Measurements from ENCODE around the gene RAB23. TPM values are rescaled to one million over a fixed set of nuclear protein-coding genes. Genes with fewer than 3 reads are reported as not detected.
"Not testable (repeated sequence)": the region's sequence is repeated elsewhere in the genome, so short reads cannot be mapped to it uniquely, and the experiment has no call there.

RAB23 gene
- total RNA-seq, 2 donors from 2014 or later = 2.0 to 2.2 TPM

GRCh38 chr6:57254055-57254717 is 32.1 kb upstream of the RAB23 start:
- Mint-ChIP-seq H3K4me3 (no peak overlapping the region), H3K9me3 (no peaks in the 10 kb centered on the region)
- DNase-seq = no peak

DNA sequence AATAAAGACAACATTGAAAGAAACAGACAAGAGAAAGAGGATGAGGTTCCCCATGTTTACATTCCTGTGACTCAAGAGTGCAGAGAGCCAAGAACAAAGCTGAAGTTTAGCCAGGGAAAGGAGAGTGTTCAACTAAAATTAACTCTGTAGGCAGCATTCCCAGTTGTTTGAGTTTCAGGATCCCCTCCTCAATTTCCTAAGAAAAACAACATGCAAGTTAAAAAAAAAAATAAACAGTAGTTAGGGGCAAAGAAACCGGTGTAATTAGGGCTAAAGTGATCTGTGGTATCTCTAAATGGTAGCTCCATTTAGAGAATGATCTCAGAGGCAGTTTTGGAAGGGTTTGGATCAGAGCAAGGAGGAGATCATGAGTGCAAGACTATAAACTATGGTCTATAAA is 30.9 kb upstream of the RAB23 start:
- no peaks in the 10 kb centered on the region for H3K9me3 Mint-ChIP-seq
- no peak for ATAC-seq (replicated peaks in 1 of 2)
- H3K36me3 Mint-ChIP-seq (ENCODE audit: insufficient read depth in 2 of 2) = no peaks in the 10 kb centered on the region
- H3K27me3 Mint-ChIP-seq (ENCODE audit: low read depth) = no peaks in the 10 kb centered on the region
- no peak for DNase-seq
- no peak overlapping the region for H3K4me3 Mint-ChIP-seq
- H3K27ac Mint-ChIP-seq = no peak overlapping the region
- no peaks in the 10 kb centered on the region for H3K4me1 Mint-ChIP-seq (ENCODE audit: low read depth)

More at GRCh38 chr6:57254055-57254717, 32.1 kb upstream of the RAB23 start:
- H3K4me1 Mint-ChIP-seq (ENCODE audit: low read depth) = no peaks in the 10 kb centered on the region
- H3K27ac Mint-ChIP-seq = no peak overlapping the region
- no peaks in the 10 kb centered on the region for H3K36me3 Mint-ChIP-seq (ENCODE audit: insufficient read depth in 2 of 2)
- ATAC-seq (replicated peaks in 1 of 2) = no peak
- H3K27me3 Mint-ChIP-seq (ENCODE audit: low read depth) = no peaks in the 10 kb centered on the region

DNA sequence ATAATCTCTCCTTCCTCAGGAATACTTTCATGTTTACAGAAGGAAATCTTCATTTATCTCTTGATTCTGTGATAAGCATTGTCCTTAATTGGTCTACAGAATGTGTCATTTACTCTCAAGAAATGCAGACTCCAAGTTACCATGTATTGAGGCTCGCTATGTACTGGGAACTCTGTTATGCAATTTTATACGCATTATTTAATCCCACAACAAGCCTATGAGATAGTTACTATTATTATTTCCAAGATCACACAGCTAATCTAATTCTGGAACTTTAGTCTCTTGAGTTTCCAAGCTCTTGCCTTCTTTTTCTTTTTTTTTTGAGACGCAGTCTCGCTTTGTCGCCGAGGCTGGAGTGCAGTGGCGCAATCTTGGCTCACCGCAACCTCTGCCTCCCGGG is 30.0 kb upstream of the RAB23 start:
- ATAC-seq (replicated peaks in 1 of 2) (no peak), DNase-seq (no peak)
- Mint-ChIP-seq H3K36me3 (ENCODE audit: insufficient read depth in 2 of 2) (no peaks in the 10 kb centered on the region), H3K27ac (no peak overlapping the region), H3K27me3 (ENCODE audit: low read depth) (no peaks in the 10 kb centered on the region), H3K4me3 (no peak overlapping the region), H3K9me3 (no peaks in the 10 kb centered on the region), H3K4me1 (ENCODE audit: low read depth) (no peaks in the 10 kb centered on the region)

DNA sequence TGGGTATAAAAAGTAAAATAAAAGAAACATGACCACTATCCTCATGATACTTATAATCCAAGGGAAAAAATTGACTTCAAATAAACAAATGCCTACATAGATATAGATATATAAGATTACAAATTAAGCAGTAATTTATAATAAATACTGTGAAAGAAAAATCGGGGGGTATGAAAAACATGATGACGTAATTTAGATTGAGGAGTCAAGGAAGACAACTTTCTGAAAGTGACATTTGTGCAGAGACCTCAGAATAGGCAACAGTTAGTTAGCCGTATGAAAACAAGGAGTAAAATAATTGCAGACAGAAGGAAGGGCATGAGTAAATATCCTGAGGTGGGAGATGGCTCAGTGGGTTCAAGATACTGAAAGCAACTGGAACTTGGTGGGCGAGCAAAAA is 28.2 kb upstream of the RAB23 start:
- Mint-ChIP-seq H3K36me3 (ENCODE audit: insufficient read depth in 2 of 2) (no peaks in the 10 kb centered on the region), H3K9me3 (no peaks in the 10 kb centered on the region), H3K4me3 (no peak overlapping the region), H3K27me3 (ENCODE audit: low read depth) (no peaks in the 10 kb centered on the region), H3K27ac (no peak overlapping the region), H3K4me1 (ENCODE audit: low read depth) (no peaks in the 10 kb centered on the region)
- no peak for ATAC-seq (replicated peaks in 1 of 2)
- DNase-seq = no peak

DNA sequence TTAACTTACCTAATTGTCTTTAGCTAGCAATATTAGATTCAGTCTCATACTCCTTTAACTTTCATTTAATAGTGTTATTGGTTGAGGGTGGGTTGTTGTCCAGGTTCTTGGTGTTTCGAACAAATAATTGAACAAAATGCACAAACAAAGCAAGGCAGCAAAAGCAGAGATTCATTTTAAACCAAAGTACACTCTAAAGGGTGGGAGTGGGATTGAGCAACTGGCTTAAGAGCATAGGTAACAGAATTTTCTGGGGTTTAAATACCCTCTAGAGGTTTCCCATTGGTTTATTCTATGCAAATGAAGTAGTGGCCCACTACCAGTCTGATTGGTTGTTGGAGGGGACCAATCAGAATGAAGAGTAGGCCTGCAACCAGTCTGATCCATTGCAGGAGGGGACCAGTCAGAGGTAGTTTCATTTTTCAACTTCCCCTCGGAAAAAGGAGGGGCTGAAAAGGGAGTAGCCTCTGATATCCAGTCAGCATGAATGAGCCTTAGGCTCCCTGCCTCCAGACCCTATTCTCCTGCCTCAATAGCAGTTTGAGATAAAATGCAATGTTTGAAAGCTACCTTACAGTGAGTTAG is 26.3 kb upstream of the RAB23 start:
- no peaks in the 10 kb centered on the region for H3K9me3 Mint-ChIP-seq
- H3K36me3 Mint-ChIP-seq (ENCODE audit: insufficient read depth in 2 of 2) = no peaks in the 10 kb centered on the region
- H3K27ac Mint-ChIP-seq = no peak overlapping the region

GRCh38 chr6:57247603-57248002 is 25.5 kb upstream of the RAB23 start:
- Mint-ChIP-seq H3K36me3 (ENCODE audit: insufficient read depth in 2 of 2) (no peaks in the 10 kb centered on the region), H3K4me3 (no peak overlapping the region), H3K9me3 (no peaks in the 10 kb centered on the region), H3K27me3 (ENCODE audit: low read depth) (no peaks in the 10 kb centered on the region), H3K27ac (no peak overlapping the region), H3K4me1 (ENCODE audit: low read depth) (no peaks in the 10 kb centered on the region)
- ATAC-seq (replicated peaks in 1 of 2) (no peak), DNase-seq (no peak)

More for the DNA sequence above, 26.3 kb upstream of the RAB23 start:
- H3K4me3 Mint-ChIP-seq = no peak overlapping the region
- H3K27me3 Mint-ChIP-seq (ENCODE audit: low read depth) = no peaks in the 10 kb centered on the region
- no peak for ATAC-seq (replicated peaks in 1 of 2)
- no peak for DNase-seq
- no peaks in the 10 kb centered on the region for H3K4me1 Mint-ChIP-seq (ENCODE audit: low read depth)

GRCh38 chr6:57246307-57246706 is 24.2 kb upstream of the RAB23 start:
- DNase-seq (no peak), ATAC-seq (replicated peaks in 1 of 2) (no peak)
- Mint-ChIP-seq H3K27me3 (ENCODE audit: low read depth) (no peaks in the 10 kb centered on the region), H3K9me3 (no peaks in the 10 kb centered on the region), H3K36me3 (ENCODE audit: insufficient read depth in 2 of 2) (no peaks in the 10 kb centered on the region), H3K27ac (no peak overlapping the region), H3K4me3 (no peak overlapping the region), H3K4me1 (ENCODE audit: low read depth) (no peaks in the 10 kb centered on the region)

GRCh38 chr6:57243954-57244353 is 21.8 kb upstream of the RAB23 start:
- H3K27ac Mint-ChIP-seq = no peak overlapping the region
- H3K27me3 Mint-ChIP-seq (ENCODE audit: low read depth) = peaks cover 13% of the 10 kb centered on the region
- no peaks in the 10 kb centered on the region for H3K9me3 Mint-ChIP-seq
- no peak overlapping the region for H3K4me3 Mint-ChIP-seq
- DNase-seq (no peak), ATAC-seq (replicated peaks in 1 of 2) (no peak)
- H3K36me3 Mint-ChIP-seq (ENCODE audit: insufficient read depth in 2 of 2) = no peaks in the 10 kb centered on the region
- no peaks in the 10 kb centered on the region for H3K4me1 Mint-ChIP-seq (ENCODE audit: low read depth)

DNA sequence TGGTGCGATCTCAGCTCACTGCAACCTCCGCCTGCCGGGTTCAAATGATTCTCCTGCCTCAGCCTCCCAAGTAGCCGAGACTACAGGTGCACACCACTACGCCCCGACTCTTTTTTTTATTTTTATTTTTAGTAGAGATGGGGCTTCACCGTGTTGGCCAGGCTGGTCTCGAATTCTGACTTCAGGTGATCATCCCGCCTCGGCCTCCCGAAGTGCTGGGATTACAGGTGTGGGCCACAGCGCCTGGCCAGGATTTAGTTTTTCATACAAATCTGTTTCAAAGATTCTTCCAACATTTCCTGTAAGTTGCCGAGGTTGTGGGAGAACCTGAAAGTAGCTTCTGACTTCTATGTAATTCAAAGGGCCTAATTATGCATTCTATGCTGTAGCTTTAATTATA is 21.4 kb upstream of the RAB23 start:
- H3K4me3 Mint-ChIP-seq; H3K9me3 Mint-ChIP-seq; H3K27ac Mint-ChIP-seq; H3K36me3 Mint-ChIP-seq (ENCODE audit: insufficient read depth in 2 of 2); ATAC-seq (replicated peaks in 1 of 2); DNase-seq; H3K4me1 Mint-ChIP-seq (ENCODE audit: low read depth): not testable (repeated sequence)
- H3K27me3 Mint-ChIP-seq (ENCODE audit: low read depth) = peaks cover 15% of the 10 kb centered on the region

DNA sequence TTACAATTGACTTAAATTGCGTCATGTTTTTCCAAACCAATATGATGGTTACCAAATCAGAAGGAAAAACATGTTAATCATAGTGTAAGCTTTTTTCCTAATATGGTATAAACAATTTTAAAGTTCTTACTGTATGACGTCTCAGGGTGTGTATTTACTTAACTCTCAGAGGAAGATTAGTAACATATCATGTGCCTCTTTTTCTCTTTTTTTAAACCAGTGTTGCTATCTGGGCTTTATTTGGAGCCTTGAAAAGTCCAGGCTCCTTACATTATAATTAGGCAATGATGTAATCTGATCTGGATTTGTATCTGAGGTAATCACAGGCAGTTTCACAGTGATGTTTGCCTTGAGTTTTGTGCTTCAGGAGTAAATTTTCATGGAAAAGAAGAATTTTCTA is 20.4 kb upstream of the RAB23 start:
- no peaks in the 10 kb centered on the region for H3K4me1 Mint-ChIP-seq (ENCODE audit: low read depth)
- H3K36me3 Mint-ChIP-seq (ENCODE audit: insufficient read depth in 2 of 2) = no peaks in the 10 kb centered on the region
- no peak for ATAC-seq (replicated peaks in 1 of 2)

GRCh38 chr6:57226221-57226620 is 4.1 kb upstream of the RAB23 start:
- H3K4me3 Mint-ChIP-seq = no peak overlapping the region
- peaks cover 48% of the 10 kb centered on the region for H3K27me3 Mint-ChIP-seq (ENCODE audit: low read depth)
- peaks cover 7% of the 10 kb centered on the region for H3K4me1 Mint-ChIP-seq (ENCODE audit: low read depth)
- no peaks in the 10 kb centered on the region for H3K9me3 Mint-ChIP-seq
- ATAC-seq (replicated peaks in 1 of 2) (no peak), DNase-seq (no peak)
- H3K27ac Mint-ChIP-seq = no peak overlapping the region
- H3K36me3 Mint-ChIP-seq (ENCODE audit: insufficient read depth in 2 of 2) = peaks cover 1 to 2% of the 10 kb centered on the region in 2 donors

More for the DNA sequence above, 20.4 kb upstream of the RAB23 start:
- no peak overlapping the region for H3K4me3 Mint-ChIP-seq
- DNase-seq = no peak
- peaks cover 0 to 1% of the 10 kb centered on the region in 2 donors for H3K9me3 Mint-ChIP-seq
- H3K27ac Mint-ChIP-seq = no peak overlapping the region
- peaks cover 25% of the 10 kb centered on the region for H3K27me3 Mint-ChIP-seq (ENCODE audit: low read depth)

- DNase-seq (no peak), ATAC-seq (replicated peaks in 1 of 2) (no peak)
- Mint-ChIP-seq H3K36me3 (ENCODE audit: insufficient read depth in 2 of 2) (peaks cover 1 to 2% of the 10 kb centered on the region in 2 donors), H3K4me3 (no peak overlapping the region), H3K9me3 (no peaks in the 10 kb centered on the region), H3K4me1 (ENCODE audit: low read depth) (peaks cover 15% of the 10 kb centered on the region), H3K27ac (no peak overlapping the region), H3K27me3 (ENCODE audit: low read depth) (peaks cover 47% of the 10 kb centered on the region)
These were observed 2.8 kb upstream of the RAB23 start for GRCh38 chr6:57224769-57225515.

- H3K4me1 Mint-ChIP-seq (ENCODE audit: low read depth) = peaks cover 15% of the 10 kb centered on the region
- peaks cover 1 to 2% of the 10 kb centered on the region in 2 donors for H3K36me3 Mint-ChIP-seq (ENCODE audit: insufficient read depth in 2 of 2)
- ATAC-seq (replicated peaks in 1 of 2) = no peak
- H3K9me3 Mint-ChIP-seq = no peaks in the 10 kb centered on the region
- H3K4me3 Mint-ChIP-seq = peak overlapping the region; percentile 98 to 100
- peak; percentile 4 to 7 for DNase-seq
- peaks cover 47% of the 10 kb centered on the region for H3K27me3 Mint-ChIP-seq (ENCODE audit: low read depth)
- no peak overlapping the region for H3K27ac Mint-ChIP-seq
These were observed 603 bp upstream of the RAB23 start for GRCh38 chr6:57222743-57223077.
